GM21423 (cell line): ENCODE data around the gene ASGR2.
"Not testable (repeated sequence)": the region's sequence is repeated elsewhere in the genome, so short reads cannot be mapped to it uniquely, and the experiment has no call there.

ENCODE experiments used
- ATAC-seq: cut with Tn5 transposase; IDR thresholded peaks from one replicate; pipeline ENCODE4 v1.9.1; 2021; ENCODE audit warnings: mild to moderate bottlenecking, moderate library complexity; ENCODE audit not compliant: unreplicated experiment

The ASGR2 gene

DNA sequence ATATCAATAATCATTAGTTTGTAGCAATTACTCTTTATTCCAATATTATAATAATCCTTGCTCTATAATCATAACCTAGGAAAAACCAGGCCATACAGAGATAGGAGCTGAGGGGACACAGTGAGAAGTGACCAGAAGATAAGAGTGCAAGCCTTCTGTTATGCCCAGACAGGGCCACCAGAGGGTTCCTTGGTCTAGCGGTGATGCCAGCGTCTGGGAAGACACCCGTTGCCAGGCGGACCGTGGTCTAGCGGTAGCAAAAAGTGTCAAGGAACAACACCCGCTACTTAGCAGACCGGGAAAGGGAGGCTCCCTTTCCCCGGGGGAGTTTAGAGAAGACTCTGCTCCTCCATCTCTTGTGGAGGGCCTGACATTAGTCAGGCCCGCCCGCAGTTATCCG is 11.8 kb upstream of the ASGR2 start:
- not testable (repeated sequence) for ATAC-seq

GRCh38 chr17:7124923-7125322 is 10.3 kb upstream of the ASGR2 start:
- ATAC-seq, result no peak

- no peak for ATAC-seq
These were observed 9.2 kb upstream of the ASGR2 start for GRCh38 chr17:7123844-7124243.

GRCh38 chr17:7122381-7122780 is 7.8 kb upstream of the ASGR2 start:
- ATAC-seq, result no peak

- not testable (repeated sequence) for ATAC-seq
These were observed 6.0 kb upstream of the ASGR2 start for GRCh38 chr17:7120635-7121034.

- ATAC-seq, result no peak
These were observed 5.5 kb upstream of the ASGR2 start for GRCh38 chr17:7120123-7120522.

- no peak for ATAC-seq
These were observed 4.7 kb upstream of the ASGR2 start for GRCh38 chr17:7119314-7119713.

DNA sequence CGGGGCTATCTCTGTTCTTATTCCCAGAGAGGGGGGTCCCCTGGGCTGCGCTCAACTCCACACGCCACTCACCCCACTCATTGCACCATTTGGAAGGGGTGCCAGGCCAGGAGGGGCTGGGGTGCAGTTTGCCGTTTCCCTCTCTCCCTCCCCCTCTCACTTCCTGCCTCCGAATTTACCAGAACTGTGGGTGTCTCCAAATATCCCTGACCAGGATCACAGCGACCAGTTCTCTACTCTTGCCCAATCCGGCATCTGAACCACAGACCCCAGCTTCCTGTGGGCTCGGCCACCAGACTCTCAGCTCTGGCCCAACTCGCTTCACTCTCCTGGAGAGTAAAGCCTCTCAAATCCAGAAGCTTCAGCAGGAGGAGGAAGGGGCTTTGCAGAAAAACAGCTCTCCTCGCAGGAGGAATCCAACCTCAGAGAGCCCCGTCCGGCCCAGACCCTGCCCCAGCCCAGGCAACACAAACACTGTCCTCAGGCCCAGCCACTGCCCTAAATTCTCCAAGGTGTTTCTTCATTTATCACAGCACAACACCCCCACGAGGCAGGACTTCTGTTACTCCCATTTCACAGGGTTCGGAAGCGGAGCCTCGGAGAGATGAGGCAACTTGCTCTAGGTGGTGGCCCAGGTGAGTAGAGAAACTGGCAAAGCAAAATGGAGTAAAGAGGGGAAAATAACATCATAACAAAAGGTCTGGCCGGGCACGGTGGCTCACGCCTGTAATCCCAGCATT is 423 bp upstream of the ASGR2 start:
- ATAC-seq, result no peak

GRCh38 chr17:7113273-7114071 is 1.1 kb downstream of the ASGR2 start:
- no peak for ATAC-seq

DNA sequence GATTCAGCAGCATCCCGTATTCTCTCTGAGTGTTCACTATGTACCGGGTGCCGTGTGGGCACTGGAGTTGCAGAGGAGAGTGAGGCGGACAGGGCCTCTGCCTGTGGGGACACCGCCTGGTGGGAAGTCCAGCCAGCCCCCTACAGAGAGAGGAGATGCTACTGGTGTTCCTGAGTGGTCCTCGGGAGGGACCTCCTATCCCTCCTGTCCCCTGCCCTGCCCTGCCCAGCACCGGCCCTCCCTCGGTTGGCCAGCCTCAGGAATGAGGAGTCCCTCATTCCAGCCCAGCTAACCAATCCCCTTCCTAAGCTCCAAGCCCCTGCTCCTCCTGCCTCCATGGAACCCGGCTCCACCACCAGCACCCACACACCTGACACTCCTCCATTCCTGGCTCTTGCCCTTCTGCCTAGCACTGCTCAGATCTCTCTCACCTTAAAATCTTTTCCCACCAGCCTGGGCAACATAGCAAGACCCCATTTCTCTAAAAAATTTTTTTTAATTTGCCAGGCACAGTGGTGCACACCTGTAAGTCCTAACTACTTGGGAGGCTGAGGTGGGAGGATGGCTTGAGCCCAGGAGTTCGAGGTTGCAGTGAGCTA is 2.0 kb downstream of the ASGR2 start:
- no peak for ATAC-seq

- ATAC-seq, result no peak
These were observed 2.7 kb downstream of the ASGR2 start for GRCh38 chr17:7111784-7112509.

- ATAC-seq, result no peak
These were observed 3.9 kb downstream of the ASGR2 start for GRCh38 chr17:7110617-7111306.

DNA sequence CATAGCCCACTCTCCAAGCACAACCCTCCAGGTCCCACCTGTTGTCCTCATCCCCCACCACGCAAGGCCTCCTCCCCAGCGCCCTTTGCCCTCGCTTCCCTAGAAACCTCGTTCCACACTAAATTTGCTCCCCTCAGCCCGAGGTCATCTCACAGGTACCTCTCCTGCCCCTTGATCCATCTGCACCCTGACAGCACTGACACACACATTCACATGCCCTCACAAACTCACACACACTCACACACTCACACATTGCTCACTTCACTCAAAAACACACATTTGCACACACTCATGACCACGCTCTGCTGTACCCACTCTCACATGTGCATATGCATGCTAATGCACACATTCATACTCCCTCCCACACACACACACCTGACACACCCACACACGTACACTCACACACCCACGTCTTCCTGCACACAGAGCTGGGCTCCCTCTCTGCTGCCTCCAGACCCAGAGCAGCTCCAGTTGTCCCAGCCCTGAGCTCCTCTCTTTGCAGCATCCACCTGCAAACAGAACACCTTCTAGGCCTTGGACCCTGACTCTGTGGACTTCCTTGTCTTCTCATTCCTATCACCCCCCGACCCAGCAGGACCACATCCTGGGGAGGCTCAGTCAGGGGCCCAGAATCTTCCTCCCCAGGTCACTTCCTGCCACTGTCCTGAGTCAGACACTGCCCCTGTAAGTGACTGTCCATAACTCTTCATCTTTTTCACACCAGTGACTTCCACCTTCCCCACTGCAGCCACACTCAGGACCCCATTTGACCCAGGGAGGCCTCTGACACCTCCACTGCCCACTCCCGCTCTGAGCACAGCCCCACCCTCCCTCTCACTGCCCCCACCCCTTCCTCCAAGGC is 4.9 kb downstream of the ASGR2 start:
- no peak for ATAC-seq

DNA sequence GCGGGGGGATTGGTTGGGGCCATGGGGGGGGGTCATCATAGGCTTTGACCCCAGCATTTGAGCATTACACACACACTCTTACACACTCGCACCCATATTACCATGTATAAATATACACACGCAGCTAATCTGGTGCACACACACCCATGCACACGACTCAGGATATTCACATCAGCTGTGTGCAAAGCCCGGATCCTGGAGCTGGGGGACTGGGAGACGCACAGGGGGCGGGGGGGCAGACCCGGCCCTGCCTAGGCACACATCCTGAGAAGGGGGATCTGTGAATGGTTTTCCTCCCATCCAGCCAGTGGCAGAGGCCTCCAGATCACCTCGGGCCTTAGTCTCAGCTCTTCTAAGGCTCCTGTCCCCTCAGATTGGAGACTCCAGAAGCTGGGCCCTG is 5.6 kb downstream of the ASGR2 start:
- ATAC-seq, result no peak

DNA sequence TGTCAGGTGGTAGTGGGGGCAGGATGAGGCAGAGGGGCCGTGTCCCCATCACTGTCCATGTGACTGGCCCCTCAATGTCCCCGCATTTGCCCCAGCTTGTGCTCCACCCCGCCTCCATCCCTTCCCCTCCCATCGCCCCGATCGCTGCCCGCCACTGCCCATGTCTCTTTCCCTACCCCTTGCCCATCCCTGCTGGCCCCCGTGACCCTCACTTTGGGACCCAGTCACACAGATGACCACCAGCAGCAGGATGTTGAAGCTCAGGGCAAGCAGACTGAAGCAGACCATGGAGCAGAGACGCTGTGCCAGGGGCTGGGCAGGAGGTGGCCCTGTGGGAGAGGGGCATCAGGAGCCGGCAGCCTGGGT is 6.1 kb downstream of the ASGR2 start:
- ATAC-seq, result no peak

GRCh38 chr17:7107795-7108559 is 6.6 kb downstream of the ASGR2 start:
- ATAC-seq, result no peak

- ATAC-seq, result no peak
These were observed 7.4 kb downstream of the ASGR2 start for GRCh38 chr17:7107012-7107754.

- ATAC-seq, result no peak
These were observed 12.2 kb downstream of the ASGR2 start for GRCh38 chr17:7102421-7102820.
